GM18498 (cell line): Measurements from ENCODE around the gene PREB.

ENCODE experiments used
- ATAC-seq: cut with Tn5 transposase; IDR thresholded peaks from one replicate; pipeline ENCODE4 v1.9.1; 2021; ENCODE audit warnings: mild to moderate bottlenecking, moderate library complexity; ENCODE audit not compliant: unreplicated experiment

Gene PREB

DNA sequence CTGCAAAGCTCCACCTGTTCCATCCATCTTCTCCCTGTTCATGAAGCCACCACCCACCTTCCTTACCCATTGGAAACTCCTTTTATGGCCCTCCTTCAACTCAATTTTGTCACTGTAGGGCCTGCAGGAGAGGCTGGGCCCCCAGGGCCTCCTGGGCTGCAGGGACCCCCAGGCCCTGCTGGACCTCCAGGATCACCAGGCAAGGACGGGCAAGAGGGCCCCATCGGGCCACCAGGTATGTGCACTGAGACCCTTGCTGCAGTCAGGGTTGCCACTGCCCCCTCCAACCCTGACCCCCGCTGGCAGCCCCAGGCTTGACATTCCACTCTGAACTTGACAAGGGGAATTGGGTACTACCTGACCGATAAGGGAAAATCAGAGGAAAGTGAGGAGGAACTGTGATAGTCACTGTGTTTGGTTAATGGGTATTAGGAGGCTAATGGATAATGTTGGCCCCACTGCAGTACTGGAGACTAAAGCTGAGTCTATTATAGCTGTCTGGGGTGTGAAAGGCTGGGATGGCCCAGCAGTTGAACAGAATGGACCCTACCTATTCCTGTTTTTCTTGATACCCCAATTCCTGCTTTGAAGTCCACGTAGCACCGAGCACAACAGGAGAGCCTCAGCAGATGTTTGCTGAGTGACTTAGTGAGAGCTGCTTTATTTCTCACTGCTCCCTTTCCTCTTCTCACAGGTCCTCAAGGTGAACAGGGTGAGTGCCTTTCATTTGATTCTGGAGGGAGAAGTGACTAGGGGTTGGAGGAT, 50.0 kb downstream of the PREB start:
- ATAC-seq: no peak

DNA sequence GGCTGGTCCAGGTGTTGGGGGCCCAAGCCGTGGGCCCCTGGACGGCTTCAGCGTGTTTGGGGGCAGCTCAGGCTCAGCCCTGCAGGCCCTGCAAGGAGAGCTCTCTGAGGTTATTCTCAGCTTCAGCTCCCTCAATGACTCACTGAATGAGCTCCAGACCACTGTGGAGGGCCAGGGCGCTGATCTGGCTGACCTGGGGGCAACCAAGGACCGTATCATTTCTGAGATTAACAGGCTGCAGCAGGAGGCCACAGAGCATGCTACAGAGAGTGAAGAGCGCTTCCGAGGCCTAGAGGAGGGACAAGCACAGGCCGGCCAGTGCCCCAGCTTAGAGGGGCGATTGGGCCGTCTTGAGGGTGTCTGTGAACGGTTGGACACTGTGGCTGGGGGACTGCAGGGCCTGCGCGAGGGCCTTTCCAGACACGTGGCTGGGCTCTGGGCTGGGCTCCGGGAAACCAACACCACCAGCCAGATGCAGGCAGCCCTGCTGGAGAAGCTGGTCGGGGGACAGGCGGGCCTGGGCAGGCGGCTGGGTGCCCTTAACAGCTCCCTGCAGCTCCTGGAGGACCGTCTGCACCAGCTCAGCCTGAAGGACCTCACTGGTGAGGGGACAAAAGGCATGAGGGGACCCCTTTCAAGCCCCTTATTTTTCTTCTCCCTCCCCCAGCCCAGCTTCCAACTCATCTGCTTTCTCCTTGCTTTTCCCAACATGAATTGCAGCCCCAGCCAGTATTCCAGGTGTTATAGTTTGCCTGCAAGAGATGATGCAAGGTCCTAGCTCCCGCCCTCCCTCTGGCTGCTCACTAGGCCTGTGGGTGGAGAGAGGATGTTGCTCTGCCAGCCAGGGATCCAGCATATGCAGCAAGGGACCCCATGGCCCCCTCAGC, 50.8 kb downstream of the PREB start:
- ATAC-seq: no peak

DNA sequence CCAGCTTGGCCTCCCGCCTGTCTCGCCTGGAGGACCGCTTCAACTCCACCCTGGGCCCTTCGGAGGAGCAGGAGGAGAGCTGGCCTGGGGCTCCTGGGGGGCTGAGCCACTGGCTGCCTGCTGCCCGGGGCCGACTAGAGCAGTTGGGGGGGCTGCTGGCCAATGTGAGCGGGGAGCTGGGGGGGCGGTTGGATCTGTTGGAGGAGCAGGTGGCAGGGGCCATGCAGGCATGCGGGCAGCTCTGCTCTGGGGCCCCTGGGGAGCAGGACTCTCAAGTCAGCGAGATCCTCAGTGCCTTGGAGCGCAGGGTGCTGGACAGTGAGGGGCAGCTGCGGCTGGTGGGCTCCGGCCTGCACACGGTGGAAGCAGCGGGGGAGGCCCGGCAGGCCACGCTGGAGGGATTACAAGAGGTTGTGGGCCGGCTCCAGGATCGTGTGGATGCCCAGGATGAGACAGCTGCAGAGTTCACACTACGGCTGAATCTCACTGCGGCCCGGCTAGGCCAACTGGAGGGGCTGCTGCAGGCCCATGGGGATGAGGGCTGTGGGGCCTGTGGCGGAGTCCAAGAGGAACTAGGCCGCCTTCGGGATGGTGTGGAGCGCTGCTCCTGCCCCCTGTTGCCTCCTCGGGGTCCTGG, 51.5 kb downstream of the PREB start:
- ATAC-seq: no peak

DNA sequence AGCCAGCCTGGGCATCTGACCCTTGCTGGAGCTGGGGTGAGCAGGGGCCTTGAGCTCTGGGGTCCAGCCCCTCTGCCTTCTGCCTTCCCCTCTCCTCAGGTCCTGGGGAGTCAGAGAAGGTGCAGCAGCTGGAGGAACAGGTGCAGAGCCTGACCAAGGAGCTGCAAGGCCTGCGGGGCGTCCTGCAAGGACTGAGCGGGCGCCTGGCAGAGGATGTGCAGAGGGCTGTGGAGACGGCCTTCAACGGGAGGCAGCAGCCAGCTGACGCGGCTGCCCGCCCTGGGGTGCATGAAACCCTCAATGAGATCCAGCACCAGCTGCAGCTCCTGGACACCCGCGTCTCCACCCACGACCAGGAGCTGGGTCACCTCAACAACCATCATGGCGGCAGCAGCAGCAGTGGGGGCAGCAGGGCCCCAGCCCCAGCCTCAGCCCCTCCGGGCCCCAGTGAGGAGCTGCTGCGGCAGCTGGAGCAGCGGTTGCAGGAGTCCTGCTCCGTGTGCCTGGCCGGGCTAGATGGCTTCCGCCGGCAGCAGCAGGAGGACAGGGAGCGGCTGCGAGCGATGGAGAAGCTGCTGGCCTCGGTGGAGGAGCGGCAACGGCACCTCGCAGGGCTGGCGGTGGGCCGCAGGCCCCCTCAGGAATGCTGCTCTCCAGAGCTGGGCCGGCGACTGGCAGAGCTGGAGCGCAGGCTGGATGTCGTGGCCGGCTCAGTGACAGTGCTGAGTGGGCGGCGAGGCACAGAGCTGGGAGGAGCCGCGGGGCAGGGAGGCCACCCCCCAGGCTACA, 52.3 kb downstream of the PREB start:
- ATAC-seq: no peak
